NCI-H1048 (cell line): ENCODE data around the gene SPNS3.

Experiments used
- DNase-seq: peaks from one replicate; lab custom pipeline; 2025; lab: John Stamatoyannopoulos, UW

Gene SPNS3

DNA sequence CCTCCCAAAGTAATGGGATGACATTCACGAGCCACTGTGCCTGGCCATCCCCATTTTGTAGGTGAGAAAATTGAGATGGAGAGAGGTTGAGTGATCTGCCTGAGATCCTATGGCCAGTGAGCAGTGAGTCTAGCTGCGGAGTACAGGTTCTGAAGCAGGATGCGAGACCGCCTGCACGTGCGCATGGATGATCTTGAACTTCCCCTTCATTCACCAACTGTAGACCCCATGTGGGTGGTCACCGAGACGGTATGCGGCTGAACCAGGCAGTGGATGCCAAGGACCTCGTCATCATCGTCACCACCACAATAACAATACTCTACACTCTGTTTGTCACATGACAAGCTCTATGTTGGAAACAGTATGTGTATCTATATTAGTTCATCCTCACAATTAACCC is 6.2 kb upstream of the SPNS3 start:
- DNase-seq, result no peak

GRCh38 chr17:4436381-4436780 is 2.6 kb downstream of the SPNS3 start:
- DNase-seq, result no peak

GRCh38 chr17:4436846-4437245 is 3.1 kb downstream of the SPNS3 start:
- no peak for DNase-seq

DNA sequence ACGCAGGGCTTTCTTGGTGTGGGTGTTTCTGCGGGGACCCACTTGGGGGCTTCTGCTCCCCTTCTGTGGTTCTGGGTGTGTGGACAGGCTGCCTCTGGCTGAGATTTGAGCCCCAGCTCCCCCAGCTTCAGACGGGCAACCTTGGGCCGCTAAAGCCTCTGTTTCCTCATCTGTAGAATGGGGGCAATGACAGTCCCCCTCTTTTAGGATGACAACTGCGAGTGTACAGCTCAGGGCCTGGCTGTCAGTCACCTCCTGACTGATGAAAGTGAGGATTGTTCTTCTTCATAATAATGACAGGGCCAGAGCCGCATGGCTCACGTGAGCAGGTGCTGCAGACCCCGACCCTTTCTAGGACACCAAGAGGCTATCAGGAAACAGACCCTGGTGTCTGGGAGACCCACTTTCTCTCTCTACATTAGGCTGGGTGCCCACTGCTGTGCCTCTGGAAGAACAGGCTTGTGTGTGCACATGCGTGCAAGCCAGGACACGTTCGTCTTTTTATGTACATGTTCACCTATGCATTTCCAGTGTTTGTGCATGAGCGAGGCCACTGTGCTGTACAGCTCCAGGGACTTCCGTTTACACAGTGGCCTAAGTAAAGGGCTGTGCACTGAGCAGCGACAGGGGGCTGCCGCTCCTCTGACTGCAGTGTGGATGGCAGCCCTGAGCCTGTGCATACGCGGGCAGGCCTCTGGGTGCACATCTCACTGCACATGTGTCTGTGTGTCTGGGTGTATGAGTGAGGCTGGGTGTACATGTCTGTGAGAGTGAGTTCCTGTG is 4.6 kb downstream of the SPNS3 start:
- no peak for DNase-seq

GRCh38 chr17:4440021-4440420 is 6.3 kb downstream of the SPNS3 start:
- DNase-seq, result no peak

DNA sequence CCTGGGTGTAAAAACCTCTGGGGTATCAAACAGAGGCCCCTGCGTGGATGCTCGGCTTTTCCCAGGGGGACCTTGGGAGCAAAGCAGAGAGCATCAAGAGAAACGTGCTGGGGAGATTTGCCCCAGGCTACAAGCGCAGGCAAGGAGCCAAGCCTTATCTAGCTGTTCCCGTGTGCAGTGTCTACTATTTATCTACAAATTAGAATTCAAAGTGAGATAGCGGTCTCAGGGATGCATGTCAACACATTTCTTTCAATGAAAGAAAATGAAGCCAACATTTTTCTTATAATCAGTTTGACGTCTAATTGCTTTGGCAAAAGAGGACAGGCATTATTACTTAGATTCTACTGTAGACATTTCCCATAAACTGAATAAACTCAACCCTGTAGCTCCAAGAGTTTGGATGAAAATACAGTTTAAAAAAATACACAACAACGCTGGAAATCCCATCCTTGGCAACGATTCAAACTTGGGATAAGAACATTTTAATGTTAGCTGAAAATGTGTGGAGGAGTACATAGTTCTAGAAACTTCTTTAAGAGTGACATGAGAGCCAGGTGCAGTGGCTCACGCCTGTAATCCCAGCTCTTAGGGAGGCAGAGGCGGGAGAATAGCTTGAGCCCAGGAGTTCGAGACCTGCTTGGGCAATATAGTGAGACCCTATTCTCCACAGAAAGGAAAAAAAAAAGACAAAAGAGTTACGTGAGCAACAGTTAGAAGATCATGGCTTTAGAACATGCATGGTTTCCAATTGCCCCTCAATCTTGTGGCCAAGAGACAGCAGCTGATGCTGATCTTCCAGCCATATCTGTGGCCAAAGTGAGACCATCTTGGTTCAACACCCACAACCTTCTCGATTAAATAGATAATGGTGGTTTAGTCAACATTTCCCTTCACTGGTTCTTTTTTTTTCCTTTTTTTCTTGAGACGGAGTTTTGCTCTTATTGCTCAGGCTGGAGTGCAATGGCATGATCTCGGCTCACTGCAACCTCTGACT is 7.2 kb downstream of the SPNS3 start:
- DNase-seq, result no peak

GRCh38 chr17:4442582-4442981 is 8.8 kb downstream of the SPNS3 start:
- no peak for DNase-seq

DNA sequence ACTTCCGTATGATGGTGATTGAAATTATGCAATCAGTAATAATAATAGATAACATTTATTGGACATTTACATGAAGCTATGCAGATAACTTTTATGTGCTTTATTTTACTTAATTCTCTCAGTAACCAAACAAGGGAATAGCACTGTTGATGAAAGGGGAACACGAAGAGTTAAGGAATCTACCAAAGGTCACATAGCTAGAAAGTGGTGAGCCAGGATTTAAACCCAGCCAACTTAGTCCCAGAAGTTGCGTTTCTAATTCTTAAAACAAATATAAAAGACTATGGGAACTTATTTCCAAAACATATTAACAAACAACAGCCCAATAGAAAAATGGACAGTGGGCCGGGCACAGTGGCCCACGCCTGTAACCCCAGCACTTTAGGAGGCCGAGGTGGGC is 9.7 kb downstream of the SPNS3 start:
- no peak for DNase-seq

DNA sequence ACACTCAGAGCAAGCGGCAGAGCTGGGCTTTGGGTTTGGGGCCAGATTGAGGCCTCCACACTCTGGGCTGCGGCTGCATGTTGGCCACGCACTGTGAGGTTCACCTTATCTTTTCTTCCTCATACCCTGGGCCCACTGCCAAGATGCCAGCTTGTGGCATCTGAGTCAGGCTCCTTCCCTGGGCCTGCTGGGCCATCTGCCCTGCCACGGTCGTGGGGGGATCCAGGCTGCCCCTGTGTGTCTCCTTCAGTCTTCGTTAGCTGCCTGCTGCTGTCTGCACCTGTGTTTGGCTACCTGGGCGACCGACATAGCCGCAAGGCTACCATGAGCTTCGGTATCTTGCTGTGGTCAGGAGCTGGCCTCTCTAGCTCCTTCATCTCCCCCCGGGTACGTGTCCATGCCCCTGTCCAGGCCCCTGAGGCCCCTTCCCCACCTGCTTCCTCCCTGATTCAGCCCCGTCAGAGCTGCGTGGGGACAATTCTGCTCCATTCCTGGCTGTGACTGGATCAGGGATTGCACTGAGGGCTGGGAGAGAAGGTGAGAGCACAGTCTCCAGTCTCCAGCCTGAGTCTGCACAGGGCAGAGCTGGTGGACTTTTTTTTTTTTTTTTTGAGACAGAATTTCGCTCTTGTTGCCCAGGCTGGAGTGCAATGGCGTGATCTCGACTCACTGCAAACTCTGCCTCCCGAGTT is 11.2 kb downstream of the SPNS3 start:
- DNase-seq, result no peak

GRCh38 chr17:4445731-4446130 is 12.0 kb downstream of the SPNS3 start:
- DNase-seq, result no peak

- no peak for DNase-seq
Measured at GRCh38 chr17:4446326-4447071, 12.8 kb downstream of the SPNS3 start.

GRCh38 chr17:4448197-4448980 is 14.6 kb downstream of the SPNS3 start:
- no peak for DNase-seq

GRCh38 chr17:4449736-4450135 is 16.0 kb downstream of the SPNS3 start:
- no peak for DNase-seq

- no peak for DNase-seq
Measured at GRCh38 chr17:4450710-4451316, 17.1 kb downstream of the SPNS3 start.

GRCh38 chr17:4453812-4454591 is 20.3 kb downstream of the SPNS3 start:
- DNase-seq, result no peak

DNA sequence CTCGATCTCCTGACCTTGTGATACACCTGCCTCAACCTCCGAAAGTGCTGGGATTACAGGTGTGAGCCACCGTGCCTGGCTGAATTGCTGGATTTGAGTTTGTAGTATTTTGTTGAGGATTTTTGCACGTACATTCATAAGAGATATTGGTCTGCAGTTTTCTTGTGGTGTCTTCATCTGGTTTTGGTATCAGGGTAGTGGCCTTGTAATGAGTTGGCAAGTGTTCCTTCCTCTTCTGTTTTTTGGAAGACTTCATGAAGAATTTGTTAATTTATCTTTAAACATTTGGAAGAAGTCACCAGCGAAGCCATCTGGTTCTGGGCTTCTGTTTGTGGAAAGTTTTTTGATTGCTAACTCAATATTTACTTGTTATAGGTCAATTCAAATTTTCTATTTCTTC is 26.9 kb downstream of the SPNS3 start:
- DNase-seq, result no peak

GRCh38 chr17:4463818-4464476 is 30.2 kb downstream of the SPNS3 start:
- no peak for DNase-seq

DNA sequence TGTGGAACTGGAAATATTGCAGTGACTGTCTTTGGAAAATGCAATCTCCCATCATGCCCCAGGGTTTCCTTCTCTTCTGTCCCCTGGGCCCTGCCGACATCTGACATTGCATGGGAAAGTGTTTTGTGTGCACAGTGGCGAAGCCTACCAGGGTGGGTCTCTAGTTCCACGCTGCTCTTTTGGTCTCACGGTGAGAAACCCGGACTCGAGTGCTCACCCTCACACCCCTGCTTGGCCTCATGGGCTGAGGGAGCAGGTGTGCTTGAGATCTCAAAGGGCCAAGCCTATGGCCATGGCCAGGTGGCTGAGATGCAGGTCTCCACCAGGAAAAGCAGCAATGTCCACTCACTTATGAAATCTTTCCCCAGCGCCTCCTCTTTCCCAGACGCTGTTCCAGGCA is 32.0 kb downstream of the SPNS3 start:
- DNase-seq, result no peak

- no peak for DNase-seq
Measured at GRCh38 chr17:4467287-4467686, 33.5 kb downstream of the SPNS3 start.
